ENCODE measurements around the gene DNAJC18. TPM values are rescaled to one million over a fixed set of nuclear protein-coding genes. Genes with fewer than 3 reads are reported as not detected.
A peak's percentile ranks its signal among the peaks of the same experiment; 100 is the strongest.

DNAJC18 gene
- total and polyA plus RNA-seq, 2 donors = 8.6 to 16.2 TPM

DNA sequence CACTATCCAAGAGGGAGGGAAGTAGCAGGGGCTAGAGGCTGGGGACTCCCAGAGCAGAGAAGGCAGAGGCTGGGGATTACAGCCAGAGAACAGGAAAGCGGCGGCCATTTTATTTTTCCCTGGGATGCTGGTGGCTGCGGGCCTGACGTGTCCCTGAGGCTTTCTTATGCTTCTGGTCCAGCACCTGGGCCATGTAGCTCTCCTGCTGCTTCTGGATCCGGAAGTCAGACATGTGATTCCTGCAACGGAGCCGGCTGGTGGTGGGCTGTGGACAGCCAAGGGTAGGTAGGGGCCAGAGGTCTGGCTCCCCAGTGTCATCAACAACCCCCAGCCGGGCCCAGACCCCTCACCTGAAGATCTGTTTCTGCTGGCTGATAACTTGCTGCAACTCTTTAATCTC, 42.6 kb downstream of the DNAJC18 start:
- Histone ChIP-seq H3K36me3 (ENCODE audit: insufficient read depth) (no peaks in the 10 kb centered on the region), H3K4me1 (ENCODE audit: insufficient read depth) (peaks cover 3% of the 10 kb centered on the region), H3K27ac (ENCODE audit: low read depth) (no peak overlapping the region), H3K4me3 (ENCODE audit: low read depth, low read length) (no peak overlapping the region)
- DNase-seq (ENCODE audit: extremely low spot score) = no peak
- 90% methylated on average over 8 of the region's 8 CpGs for WGBS

DNA sequence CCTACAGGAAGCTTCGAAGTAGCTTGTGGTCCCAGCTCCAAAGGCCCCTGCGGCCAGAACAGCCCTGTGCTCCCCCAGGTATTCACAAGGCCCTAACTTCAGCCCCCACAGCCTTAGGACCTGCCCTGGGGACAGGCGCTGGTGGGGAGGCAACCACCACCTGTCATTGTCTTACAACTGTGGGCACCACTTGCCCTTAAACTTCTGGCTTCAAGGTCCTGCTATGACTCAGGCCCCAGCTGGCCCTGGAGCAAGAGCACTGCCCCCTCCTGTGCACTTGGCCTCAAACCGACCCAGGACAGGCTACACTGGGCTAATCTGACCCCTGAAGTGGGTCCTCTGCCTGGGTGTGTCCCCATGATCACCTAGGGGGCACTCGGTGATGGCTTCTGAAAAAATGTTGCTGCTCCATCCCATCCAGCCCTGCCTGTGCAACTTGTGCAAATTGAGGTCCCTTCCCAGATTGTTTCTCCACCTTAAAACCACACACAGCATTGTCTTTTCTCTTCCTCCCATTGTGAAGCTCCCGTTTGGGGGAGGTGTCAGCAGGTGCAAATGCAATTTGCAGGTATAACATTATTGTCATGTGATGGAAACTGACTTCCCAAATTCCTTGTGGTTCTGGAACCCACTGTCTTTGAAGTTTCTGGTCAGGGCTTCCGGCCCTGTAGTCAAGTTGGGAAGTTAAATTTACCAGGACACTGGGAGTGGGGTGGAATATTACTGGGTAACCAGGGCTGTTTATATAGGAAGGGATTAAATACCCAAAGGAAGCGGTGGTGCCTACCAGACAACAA, 43.3 kb downstream of the DNAJC18 start:
- Histone ChIP-seq H3K36me3 (ENCODE audit: insufficient read depth) (no peaks in the 10 kb centered on the region), H3K27ac (ENCODE audit: low read depth) (no peak overlapping the region), H3K4me3 (ENCODE audit: low read depth, low read length) (no peak overlapping the region), H3K4me1 (ENCODE audit: insufficient read depth) (peaks cover 3% of the 10 kb centered on the region)
- WGBS = 87% methylated on average over 8 of the region's 8 CpGs
- no peak for DNase-seq (ENCODE audit: extremely low spot score)

DNA sequence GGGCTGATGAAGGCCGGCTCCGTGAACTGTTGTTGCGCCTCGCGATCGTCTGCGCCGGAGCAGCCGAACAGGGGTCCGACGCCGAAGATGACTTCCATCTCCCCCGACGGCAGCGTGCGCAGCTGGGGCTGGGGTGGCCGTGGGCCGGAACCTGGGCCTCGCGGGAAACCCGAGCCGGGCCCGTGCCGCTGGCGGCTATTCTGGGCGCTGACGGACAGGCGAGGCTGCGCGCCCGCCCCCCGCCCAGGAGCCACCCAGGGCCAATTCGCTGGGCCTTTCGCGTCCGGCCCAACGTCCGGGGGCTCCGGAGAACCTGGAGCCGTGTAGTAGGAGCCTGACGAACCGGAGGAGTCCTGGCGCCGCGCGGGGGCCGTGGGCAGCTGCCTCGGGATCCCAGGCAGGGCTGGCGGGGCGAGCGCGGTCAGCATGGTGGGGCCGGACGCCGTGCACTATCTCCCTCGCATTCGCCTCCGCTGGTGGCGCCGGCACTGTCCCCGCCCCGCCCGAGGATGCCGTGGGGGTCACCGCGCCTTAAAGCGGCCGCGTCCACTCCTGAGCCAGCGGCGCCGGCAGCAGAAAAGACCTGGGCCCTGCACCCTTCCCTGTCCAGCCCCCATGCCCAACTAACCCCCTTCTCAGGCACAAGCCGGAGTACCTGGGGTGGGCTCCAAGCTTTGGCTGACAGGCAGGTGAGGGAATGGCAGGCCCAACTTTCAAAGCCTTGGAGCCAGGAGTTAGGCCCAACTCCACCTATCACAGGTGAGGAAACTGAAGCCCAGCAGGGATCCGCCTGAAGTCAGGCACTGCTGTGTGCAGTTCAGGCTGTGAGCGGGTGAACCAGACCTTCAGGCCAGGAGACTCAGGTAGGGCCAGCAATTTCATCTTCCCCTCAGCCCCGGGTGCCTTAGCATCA, 44.4 kb downstream of the DNAJC18 start, which contains the start of gene PROB1:
Gene PROB1 (minus strand): TSS at position 451 of the 913 bp plus-strand sequence. CDS start 23 bp downstream, at position 428.
- H3K4me1 ChIP-seq (ENCODE audit: insufficient read depth) = peaks cover 3% of the 10 kb centered on the region
- 19% methylated on average over 76 of the region's 76 CpGs for WGBS

DNA sequence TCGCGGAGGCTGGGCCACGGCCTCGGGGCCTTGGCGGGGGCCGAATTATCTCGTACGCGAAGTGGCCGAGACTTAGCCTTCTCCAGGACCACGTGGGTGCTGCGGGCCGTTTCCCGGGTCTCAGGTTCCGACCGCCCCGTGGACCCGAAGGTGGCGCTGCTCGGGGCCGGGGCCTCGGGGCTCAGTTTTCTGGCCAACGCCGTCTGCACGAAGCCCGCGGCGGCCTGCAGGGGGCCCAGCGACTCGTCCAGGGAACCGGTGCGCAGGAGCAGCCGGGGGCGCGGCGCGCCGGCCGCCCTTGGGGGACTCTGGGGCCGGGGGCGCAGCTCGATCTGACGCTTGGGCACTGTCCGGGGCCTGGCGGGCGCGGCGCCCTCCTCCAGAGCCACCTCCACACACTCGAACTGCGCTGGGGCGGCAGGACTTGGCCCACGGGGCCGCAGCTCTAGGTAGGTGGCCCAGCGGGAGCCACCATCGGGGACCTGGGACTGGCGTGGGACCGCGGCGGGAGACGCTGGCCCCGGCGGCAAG, 45.1 kb downstream of the DNAJC18 start:
- Histone ChIP-seq H3K4me1 (ENCODE audit: insufficient read depth) (peaks cover 3% of the 10 kb centered on the region), H3K27ac (ENCODE audit: low read depth) (no peak overlapping the region), H3K36me3 (ENCODE audit: insufficient read depth) (no peaks in the 10 kb centered on the region), H3K4me3 (ENCODE audit: low read depth, low read length) (peak overlapping the region; percentile 59)
- no peak for DNase-seq (ENCODE audit: extremely low spot score)
- under 1% methylated on average over 62 of the region's 62 CpGs for WGBS

More for the DNA sequence above, 44.4 kb downstream of the DNAJC18 start, which contains the start of gene PROB1:
- Histone ChIP-seq H3K4me3 (ENCODE audit: low read depth, low read length) (peak within 1 kb of the TSS; percentile 59), H3K36me3 (ENCODE audit: insufficient read depth) (no peaks in the 10 kb centered on the region), H3K27ac (ENCODE audit: low read depth) (peak within 1 kb of the TSS; percentile 56)
- no peak for DNase-seq (ENCODE audit: extremely low spot score)

DNA sequence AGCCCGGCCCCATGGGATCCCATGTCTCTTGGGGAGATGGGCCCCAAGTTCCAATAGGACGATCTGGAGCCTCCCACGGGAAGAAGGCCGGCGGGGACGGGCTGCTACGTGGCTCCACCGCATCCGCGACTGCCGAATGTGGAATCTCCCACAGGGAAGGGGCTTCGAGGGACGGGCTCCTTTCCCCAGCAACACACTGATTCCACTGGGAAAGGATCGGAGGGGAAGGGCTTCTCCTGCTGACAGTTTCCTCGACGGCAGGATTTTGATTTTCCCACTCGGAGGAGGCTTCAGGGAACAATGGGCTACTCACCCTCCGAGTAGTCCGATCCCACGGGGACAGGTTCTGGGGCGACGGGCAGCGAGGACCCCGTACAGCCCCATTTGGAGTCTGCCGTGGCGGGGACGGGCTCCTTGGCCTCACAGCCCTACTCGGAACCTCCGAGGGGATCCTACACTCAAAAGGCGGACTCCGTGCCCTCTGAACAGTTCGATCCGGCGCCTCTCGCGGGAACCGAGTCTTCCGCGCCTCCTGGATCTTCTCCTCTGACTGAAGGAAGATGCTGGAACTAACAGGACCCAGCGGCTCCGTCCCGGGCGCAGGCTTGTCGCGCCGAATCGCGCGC, 45.7 kb downstream of the DNAJC18 start:
- DNase-seq (ENCODE audit: extremely low spot score) = no peak

DNA sequence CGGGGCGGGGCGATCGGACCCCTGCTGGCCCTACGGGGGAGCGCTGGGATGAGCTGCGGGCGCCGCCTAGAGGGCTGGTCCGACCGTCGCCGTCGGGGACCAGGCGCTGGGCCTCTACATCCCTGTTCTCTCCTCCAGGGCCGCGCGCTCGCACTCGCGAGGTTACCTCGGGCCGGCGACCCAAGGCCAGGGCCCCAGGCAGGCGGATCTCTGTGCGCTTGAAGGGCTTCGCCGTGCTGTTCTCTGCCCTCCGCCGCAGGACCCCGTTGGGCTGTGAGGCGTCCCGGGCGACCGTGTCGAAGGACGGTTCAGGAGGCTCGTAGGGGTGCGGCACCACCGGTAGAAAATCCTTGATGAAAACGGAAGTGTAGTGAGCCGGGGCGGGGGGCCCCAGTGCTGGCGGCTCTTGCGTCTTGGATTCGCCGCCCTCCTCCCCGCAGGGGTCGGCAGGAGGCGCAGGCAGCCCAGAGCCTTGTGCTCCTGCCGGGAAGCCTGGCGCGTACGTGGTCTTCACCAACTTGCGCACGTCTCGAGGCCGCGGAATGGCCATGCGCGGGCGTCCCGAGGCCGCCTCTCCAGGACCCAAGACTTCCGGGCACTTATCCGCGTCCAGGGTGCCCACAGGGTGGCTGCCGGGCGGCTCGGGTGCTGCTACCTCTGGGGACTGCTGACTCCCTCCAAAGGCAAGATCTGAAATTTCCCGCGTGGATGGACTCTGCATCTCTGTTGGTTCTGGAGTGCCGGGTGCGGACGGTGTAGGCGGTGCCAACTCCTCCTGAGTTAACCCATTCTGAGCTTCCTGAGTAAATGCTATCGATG, 46.4 kb downstream of the DNAJC18 start:
- H3K4me3 ChIP-seq (ENCODE audit: low read depth, low read length) = peak overlapping the region; percentile 59
- DNase-seq (ENCODE audit: extremely low spot score) = no peak
- 8% methylated on average over 77 of the region's 77 CpGs for WGBS
- no peaks in the 10 kb centered on the region for H3K36me3 ChIP-seq (ENCODE audit: insufficient read depth)
- no peak overlapping the region for H3K27ac ChIP-seq (ENCODE audit: low read depth)
- peaks cover 3% of the 10 kb centered on the region for H3K4me1 ChIP-seq (ENCODE audit: insufficient read depth)

More for the DNA sequence above, 45.7 kb downstream of the DNAJC18 start:
- 10% methylated on average over 49 of the region's 49 CpGs for WGBS
- H3K4me3 ChIP-seq (ENCODE audit: low read depth, low read length) = peak overlapping the region; percentile 59
- H3K36me3 ChIP-seq (ENCODE audit: insufficient read depth) = no peaks in the 10 kb centered on the region
- peaks cover 3% of the 10 kb centered on the region for H3K4me1 ChIP-seq (ENCODE audit: insufficient read depth)
- no peak overlapping the region for H3K27ac ChIP-seq (ENCODE audit: low read depth)

DNA sequence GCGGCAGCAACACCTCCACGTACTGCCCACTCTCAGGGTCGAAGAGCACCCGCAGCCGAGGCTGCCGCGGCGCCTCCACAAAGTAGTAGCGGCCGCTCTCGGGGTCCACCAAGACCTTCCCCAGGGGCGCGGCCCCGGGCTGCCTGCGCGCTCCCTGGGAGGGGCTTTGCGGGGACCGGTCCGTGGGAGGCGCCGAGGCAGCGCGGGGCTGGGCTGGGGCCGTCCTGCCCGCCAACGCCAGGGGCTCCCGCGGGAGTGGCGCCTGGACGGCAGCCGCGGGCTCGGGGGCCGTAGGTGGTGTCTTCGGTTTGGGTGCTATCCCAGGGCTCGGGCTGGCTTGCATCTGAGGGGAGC, 47.0 kb downstream of the DNAJC18 start:
- Histone ChIP-seq H3K27ac (ENCODE audit: low read depth) (no peak overlapping the region), H3K4me1 (ENCODE audit: insufficient read depth) (peaks cover 3% of the 10 kb centered on the region), H3K36me3 (ENCODE audit: insufficient read depth) (no peaks in the 10 kb centered on the region), H3K4me3 (ENCODE audit: low read depth, low read length) (peak overlapping the region; percentile 13)
- DNase-seq (ENCODE audit: extremely low spot score) = no peak
- WGBS = 17% methylated on average over 36 of the region's 36 CpGs

DNA sequence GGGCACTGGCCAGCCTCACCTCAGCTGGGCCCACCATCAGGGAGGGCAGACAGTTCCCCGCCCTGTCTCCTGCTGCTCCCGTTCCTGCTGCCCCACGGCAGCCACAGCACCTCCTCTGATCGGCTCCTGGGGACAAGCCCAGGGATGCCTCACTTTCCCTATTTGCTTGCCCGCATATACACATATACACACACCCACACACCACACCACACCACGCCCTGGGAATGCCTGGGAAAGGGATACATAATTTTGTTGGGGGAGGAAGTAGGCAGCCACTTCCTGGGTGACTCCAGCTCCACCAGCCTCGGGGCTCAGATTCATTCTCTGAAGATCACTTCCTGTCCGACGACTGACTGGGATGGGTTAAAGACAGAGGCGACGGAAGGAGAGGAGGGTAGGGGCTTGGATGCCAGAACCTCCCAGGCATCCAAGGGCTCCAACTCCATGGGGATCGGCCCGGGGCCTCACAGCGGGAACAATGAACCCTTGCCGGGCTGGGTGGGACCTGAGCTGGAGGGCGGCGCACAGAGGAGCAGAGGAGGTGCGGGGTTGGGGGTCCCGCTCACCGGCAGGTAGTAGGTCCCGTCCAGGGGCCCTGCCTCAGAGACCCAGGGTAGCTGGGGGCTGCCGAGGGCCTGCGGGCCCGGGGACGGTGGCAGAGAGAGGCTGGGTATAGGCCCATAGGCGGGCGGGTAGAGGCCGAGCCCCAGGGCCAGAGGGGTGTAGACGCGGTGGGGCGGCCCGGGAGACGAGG, 47.6 kb downstream of the DNAJC18 start:
- no peaks in the 10 kb centered on the region for H3K36me3 ChIP-seq (ENCODE audit: insufficient read depth)
- peak overlapping the region; percentile 13 for H3K4me3 ChIP-seq (ENCODE audit: low read depth, low read length)
- H3K4me1 ChIP-seq (ENCODE audit: insufficient read depth) = peaks cover 3% of the 10 kb centered on the region
- peak overlapping the region; percentile 23 for H3K27ac ChIP-seq (ENCODE audit: low read depth)
- WGBS = 55% methylated on average over 33 of the region's 33 CpGs
- no peak for DNase-seq (ENCODE audit: extremely low spot score)

DNA sequence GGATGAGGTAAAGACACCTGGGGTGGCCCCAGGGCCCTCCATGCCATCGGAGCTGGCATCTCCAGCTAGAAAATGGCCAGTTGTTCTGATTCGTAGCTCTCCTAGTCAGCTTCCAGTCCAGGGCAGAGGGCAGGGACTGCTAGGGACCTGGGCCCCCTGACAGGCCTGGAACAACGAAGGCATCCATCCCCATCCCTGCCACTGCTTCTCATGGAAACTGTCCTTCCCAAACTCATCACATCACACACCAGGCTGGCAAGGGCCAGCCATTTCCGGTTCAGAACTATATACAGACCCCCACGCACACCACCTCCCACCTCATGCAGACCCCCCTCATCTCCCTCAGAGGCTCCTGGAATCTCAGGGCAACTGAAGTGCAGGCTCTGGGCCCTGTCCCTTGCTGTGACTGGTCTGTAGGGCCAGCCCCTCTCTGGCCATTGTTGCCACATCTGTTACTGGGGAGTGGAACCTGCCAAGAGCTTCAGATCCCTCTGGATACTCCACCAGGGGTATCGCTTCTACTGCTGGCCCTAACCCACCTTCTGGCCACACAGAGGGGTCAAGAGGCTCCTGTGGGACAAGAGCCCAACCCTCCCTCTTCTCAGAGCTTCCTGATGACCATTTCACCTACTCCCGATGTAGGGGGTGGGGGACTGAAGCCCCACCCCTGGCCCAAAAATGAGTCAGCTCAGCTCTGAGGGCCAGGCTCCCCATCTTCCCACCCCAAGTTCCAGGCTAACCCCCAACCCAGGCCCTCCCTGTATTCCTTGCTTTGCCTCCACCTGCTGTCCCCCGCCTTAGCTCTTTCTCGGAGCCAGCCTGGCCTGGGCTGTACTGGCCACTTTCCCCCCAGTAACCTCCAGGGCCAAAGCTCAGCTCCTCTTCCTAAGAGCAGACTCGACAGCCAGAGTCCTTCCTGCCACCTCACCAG, 48.4 kb downstream of the DNAJC18 start:
- Histone ChIP-seq H3K27ac (ENCODE audit: low read depth) (peak overlapping the region; percentile 23), H3K4me1 (ENCODE audit: insufficient read depth) (peaks cover 3% of the 10 kb centered on the region), H3K4me3 (ENCODE audit: low read depth, low read length) (no peak overlapping the region), H3K36me3 (ENCODE audit: insufficient read depth) (no peaks in the 10 kb centered on the region)
- DNase-seq (ENCODE audit: extremely low spot score) = no peak
- WGBS = 82% methylated on average over 10 of the region's 10 CpGs

DNA sequence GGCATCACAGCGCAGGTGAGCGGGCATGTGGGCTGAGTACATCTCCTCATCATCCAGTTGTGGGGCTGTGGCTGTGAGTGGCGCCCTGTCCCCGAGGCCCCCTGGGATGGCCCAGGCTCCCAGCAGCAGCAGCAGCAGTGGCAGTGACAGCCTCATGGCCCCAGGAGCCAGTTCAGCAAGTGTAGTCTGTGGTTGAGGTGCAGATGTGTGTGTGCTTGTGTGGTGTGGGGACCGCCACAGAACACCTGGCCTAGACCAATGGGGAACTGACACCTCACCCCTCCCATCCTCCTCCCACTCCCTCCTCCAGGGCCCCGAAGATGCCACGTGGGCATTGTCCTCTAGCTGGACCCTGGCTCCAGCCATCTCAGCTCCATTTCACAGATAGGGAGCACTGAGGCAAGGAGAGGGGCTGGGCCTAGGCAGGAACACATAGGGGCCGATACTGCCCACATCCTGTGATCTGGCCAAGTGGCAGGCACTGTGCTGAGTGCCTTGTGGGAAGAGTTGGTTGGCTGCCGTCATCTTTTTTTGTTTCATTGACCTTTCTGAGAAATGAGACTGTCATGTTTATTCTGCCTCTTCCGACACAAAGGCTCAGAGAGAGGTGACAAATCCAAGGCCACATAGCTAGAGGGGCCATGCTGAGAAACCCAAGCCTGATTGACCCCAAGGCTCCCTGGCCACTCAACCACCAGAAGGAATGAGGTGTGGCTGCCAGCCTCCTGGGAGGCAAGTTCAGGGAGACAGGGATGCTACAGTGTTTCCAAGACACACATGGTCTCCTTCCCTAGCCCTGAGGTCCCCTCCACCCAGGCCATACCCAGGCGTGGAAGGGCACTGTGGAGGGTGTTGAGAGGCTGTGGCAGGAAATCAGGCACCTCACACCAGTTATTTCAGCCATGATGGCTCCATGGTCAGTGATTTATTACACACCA, 49.4 kb downstream of the DNAJC18 start, which contains the start of gene MZB1:
Gene MZB1 (minus strand): TSS at position 213 of the 938 bp plus-strand sequence. CDS start 57 bp downstream, at position 156.
- no peak for DNase-seq (ENCODE audit: extremely low spot score)
- Histone ChIP-seq H3K36me3 (ENCODE audit: insufficient read depth) (no peaks in the 10 kb centered on the region), H3K4me1 (ENCODE audit: insufficient read depth) (peaks cover 3% of the 10 kb centered on the region), H3K27ac (ENCODE audit: low read depth) (no peak within 1 kb of the TSS), H3K4me3 (ENCODE audit: low read depth, low read length) (no peak within 1 kb of the TSS)
- 84% methylated on average over 11 of the region's 11 CpGs for WGBS
